ENCODE results near the gene SP8. TPM values are rescaled to one million over a fixed set of nuclear protein-coding genes. Genes with fewer than 3 reads are reported as not detected.

SP8 gene
- total RNA-seq, 1 donor from 2014 or later: not detected

- Histone ChIP-seq H3K4me3 (ENCODE audit: low read depth, low read length) (no peak overlapping the region), H3K27me3 (ENCODE audit: control insufficient read depth, insufficient read depth, low read length) (peaks cover 69% of the 10 kb centered on the region), H3K36me3 (ENCODE audit: control insufficient read depth, insufficient read depth, low read length) (no peaks in the 10 kb centered on the region)
- no peak for FAIRE-seq
- no peak for DNase-seq (ENCODE audit: low read depth)
- TF ChIP-seq CTCF (IDR thresholded peaks at IDR 0.05; ENCODE audit: insufficient read depth, low read length, severe bottlenecking): no peak
These were observed 6.6 kb upstream of the SP8 start for GRCh38 chr7:20793248-20793647.

- H3K27me3 ChIP-seq (ENCODE audit: control insufficient read depth, insufficient read depth, low read length): peaks cover 66% of the 10 kb centered on the region
- FAIRE-seq: no peak
These were observed 5.1 kb upstream of the SP8 start for GRCh38 chr7:20791538-20792434.

GRCh38 chr7:20790375-20790774 is 3.7 kb upstream of the SP8 start:
- H3K36me3 ChIP-seq (ENCODE audit: control insufficient read depth, insufficient read depth, low read length): no peaks in the 10 kb centered on the region
- DNase-seq (ENCODE audit: low read depth) (no peak), FAIRE-seq (no peak)
- no peak for TF ChIP-seq CTCF (IDR thresholded peaks at IDR 0.05; ENCODE audit: insufficient read depth, low read length, severe bottlenecking)
- peaks cover 66% of the 10 kb centered on the region for H3K27me3 ChIP-seq (ENCODE audit: control insufficient read depth, insufficient read depth, low read length)
- H3K4me3 ChIP-seq (ENCODE audit: low read depth, low read length): no peak overlapping the region

More at GRCh38 chr7:20791538-20792434, 5.1 kb upstream of the SP8 start:
- Histone ChIP-seq H3K36me3 (ENCODE audit: control insufficient read depth, insufficient read depth, low read length) (no peaks in the 10 kb centered on the region), H3K4me3 (ENCODE audit: low read depth, low read length) (no peak overlapping the region)
- no peak for TF ChIP-seq CTCF (IDR thresholded peaks at IDR 0.05; ENCODE audit: insufficient read depth, low read length, severe bottlenecking)
- no peak for DNase-seq (ENCODE audit: low read depth)

- peaks cover 62% of the 10 kb centered on the region for H3K27me3 ChIP-seq (ENCODE audit: control insufficient read depth, insufficient read depth, low read length)
- TF ChIP-seq CTCF (IDR thresholded peaks at IDR 0.05; ENCODE audit: insufficient read depth, low read length, severe bottlenecking): no peak
- FAIRE-seq: no peak
- no peaks in the 10 kb centered on the region for H3K36me3 ChIP-seq (ENCODE audit: control insufficient read depth, insufficient read depth, low read length)
- H3K4me3 ChIP-seq (ENCODE audit: low read depth, low read length): no peak overlapping the region
- DNase-seq (ENCODE audit: low read depth): no peak
These were observed 1.8 kb upstream of the SP8 start for GRCh38 chr7:20788420-20788990.

- H3K27me3 ChIP-seq (ENCODE audit: control insufficient read depth, insufficient read depth, low read length): peaks cover 57% of the 10 kb centered on the region
- H3K4me3 ChIP-seq (ENCODE audit: low read depth, low read length): no peak overlapping the region
- TF ChIP-seq CTCF (IDR thresholded peaks at IDR 0.05; ENCODE audit: insufficient read depth, low read length, severe bottlenecking): no peak
- H3K36me3 ChIP-seq (ENCODE audit: control insufficient read depth, insufficient read depth, low read length): no peaks in the 10 kb centered on the region
- DNase-seq (ENCODE audit: low read depth): no peak
- no peak for FAIRE-seq
These were observed 1.2 kb upstream of the SP8 start for GRCh38 chr7:20787660-20788419.
